GM12873 (cell line): ENCODE results near the gene CPT1B.

Experiments
- TF ChIP-seq, protein P1 (sequence below): IDR thresholded peaks from 2 replicates; pipeline ENCODE4 v1.5.1; 2012; ENCODE audit warnings: low read depth, mild to moderate bottlenecking, moderate library complexity, low read length, control low read depth; ENCODE audit not compliant: insufficient read depth; ENCODE audit errors: missing control alignments

Gene CPT1B

DNA sequence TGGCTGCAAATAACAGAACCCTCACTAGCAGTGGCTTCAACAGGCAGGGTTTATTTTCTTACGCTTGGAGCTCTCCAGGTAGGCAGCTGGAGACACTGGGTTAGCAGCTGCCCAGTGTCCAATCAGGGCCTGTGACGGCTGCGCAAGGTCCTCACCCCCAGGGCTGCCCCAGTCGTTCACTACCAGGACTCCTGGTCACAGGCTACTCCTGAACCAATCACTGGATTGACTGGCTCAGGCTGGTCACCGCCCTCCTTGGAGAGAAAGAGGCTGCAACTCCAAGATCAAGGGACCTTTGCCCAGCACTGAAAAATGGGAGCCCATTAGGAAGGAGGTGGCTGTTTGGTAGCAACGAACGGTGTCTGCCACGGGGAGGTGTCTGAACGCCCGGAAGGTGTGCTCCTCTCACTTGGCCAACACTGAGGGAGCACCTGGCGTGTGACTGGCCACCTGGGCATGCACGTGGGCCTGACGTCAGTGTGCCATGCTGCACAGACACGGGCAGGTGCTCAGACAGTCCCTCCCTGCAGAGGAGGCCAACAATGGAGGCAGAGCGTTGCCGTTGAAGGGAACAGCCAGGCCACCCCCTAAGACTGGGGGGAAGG lies 44.6 kb upstream of the CPT1B start:
- TF ChIP-seq, protein P1, sequence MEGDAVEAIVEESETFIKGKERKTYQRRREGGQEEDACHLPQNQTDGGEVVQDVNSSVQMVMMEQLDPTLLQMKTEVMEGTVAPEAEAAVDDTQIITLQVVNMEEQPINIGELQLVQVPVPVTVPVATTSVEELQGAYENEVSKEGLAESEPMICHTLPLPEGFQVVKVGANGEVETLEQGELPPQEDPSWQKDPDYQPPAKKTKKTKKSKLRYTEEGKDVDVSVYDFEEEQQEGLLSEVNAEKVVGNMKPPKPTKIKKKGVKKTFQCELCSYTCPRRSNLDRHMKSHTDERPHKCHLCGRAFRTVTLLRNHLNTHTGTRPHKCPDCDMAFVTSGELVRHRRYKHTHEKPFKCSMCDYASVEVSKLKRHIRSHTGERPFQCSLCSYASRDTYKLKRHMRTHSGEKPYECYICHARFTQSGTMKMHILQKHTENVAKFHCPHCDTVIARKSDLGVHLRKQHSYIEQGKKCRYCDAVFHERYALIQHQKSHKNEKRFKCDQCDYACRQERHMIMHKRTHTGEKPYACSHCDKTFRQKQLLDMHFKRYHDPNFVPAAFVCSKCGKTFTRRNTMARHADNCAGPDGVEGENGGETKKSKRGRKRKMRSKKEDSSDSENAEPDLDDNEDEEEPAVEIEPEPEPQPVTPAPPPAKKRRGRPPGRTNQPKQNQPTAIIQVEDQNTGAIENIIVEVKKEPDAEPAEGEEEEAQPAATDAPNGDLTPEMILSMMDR: no peak

DNA sequence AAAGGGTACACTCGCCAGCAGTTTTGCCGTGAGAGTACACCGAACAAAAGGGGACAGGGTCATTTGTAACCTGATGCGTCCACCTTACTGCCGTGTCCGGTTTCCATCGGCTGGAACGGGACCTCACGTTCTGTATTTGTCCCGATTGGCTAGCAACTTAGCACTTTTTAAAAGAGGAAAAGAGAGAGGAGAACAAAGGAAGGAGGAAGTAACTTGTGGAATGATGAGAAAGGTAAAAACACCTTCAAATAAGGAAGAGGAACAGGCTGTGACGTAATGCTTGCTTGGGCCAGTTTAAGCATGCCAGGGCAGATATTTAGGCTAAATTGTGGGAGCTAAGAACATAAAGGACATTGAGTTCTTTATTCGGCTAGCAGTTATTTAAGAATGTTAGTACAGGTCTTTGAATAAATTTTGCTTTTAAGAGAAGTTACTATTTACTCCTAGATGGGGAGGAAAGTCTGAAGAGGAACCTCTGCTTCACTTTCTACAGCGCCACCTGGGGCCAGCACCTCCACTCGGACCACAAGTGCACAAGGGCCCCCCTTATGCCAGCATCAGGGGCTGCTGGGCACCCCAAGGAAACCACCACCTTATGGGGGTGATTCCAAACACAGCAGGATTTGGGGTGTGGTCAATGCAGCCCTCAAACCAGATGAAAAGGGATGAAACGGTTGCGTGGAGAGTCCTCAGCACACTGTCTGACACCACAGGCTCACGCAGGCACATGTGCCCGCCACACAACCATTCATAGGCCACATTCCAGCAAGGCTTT lies 43.9 kb upstream of the CPT1B start:
- TF ChIP-seq, protein P1: peak; percentile 63

DNA sequence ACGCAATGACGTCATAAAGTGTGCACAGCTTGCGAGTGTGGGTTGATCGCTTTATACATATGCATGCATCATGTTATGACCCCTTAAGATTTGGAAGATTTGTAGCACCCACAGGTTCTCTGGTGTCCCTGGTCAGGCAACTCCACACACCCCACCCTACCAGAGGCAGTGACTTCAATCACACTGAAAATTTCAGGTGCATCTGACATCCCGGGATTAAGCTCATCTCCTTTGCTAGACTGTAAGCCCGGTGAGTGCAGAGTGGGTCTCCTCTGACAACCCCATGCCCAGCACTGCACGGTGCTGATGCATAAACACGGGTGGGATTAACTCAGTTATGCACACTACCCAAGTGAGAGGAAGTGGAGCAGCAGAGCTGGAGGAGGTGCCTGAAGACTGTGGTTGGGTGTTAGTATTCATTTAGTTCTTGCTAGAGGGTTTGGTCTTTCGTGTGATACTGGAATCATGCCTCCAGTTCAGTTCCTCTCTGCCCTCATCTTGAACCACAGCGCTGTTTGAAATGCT lies 43.2 kb upstream of the CPT1B start:
- TF ChIP-seq, protein P1: no peak

DNA sequence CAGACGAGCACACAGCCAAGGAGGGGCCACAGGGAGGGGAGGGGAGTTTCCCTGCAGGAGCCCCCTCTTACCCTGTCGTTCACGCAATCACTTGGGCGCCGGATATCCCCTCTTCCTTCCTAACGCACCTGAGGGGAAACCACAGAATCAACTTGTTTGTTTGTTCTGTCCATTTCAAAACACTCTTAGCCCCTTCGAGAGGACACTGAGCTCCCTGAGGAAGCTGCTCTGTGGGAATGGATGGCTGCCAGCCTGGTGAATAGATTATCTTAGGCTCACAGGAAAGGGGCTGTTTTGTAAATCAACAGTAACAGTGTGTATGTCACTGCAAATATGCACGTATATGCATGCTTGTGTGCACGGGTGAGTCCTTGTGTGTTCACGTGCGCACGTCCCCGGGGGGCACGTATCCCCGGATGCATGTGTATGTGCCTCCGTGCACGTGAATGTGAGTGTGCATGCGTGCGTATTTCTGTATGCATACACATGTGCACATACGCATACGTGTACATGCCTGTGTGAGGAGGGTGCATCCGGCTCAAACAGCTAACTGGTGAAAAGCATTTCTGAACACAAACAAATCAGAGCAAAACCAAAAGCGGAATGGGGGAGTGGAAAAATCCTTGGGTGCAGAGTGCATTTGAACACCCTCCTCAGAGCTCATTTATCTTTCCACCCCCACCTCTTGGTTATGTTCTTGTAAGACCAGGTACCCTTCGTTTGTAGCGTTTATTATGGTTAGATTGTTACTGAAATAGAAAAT lies 42.5 kb upstream of the CPT1B start:
- TF ChIP-seq, protein P1: peak; percentile 72

DNA sequence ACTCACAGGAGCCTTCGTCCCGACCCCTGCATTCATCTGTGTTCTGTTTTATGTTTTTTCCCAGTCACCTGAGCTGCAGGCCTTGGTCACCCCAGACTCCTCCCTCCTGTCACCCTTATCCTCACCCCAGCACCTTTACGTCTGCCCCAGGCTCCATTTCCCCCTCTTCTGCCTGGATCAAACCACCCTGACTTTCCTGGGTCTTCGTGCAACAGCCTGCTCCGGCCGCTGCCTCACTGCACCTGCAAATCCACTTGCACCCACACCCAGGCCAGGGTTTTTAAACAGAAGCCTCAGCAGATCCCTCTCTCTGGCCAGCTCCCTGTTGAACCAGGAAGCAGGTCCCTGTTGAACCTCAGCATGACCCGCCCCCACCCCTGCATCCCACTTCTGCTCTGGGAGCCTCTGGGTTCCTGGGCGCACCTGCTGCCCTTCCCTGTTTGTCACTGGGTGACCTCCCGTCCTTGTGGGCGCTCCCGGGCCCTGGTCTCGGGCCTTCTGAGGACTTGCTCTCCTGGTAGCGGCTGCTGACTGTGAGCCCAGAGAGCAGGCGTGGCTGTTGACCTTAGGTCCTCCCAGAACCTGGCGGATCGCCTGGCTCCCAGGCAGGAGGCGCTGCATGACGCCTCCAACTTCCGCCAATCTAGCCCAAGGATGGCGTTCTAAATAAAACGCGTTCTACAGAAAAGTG lies 35.2 kb upstream of the CPT1B start:
- TF ChIP-seq, protein P1: no peak

DNA sequence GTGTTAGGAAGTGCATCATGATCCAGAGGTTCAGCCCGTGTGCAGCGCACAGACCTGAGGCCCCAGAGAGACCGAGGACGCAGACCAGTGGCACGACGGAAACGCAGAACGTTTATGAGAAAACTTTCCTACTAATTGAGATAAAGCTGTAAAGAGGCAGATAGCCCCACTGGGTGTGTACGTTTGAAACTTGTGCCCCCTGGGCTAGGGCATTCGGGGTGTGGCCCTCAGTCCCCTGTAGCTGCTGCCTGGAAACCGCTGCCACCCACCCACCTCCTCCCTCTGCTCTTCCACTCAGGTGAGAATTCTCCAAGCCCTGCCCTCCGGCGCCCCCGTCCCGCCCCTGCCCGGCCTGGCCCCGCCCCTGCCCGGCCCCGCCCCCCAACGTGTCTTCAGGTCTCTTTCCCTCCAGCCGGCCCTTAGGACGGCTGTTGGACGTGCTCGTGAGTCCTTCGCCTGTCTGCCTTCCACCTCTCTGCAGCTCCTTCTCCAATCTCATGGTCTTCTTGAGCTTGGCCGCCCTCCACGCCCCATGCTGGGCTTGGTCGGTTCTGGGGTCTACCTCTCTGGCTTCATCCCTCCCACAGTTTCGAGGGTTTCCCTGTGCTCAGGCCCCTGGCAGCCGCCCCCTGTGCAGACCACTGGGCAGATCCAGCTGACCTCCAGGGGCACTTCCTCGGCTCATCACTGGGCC lies 34.4 kb upstream of the CPT1B start:
- TF ChIP-seq, protein P1: no peak
